Sigmoid colon (tissue), 7 donors: Measurements from ENCODE around the gene HLA-DOB. TPM values are rescaled to one million over a fixed set of nuclear protein-coding genes. Genes with fewer than 3 reads are reported as not detected.

Source experiments
- DNase-seq: peaks from one replicate; pipeline ENCODE4 v3.0.0-alpha.2; 2019
- H3K27ac ChIP-seq, 4 donors: fragments of 200-600 bp; sonication (generic); one replicate each; pipeline ENCODE4 v1.5.1; 2016 to 2019; ENCODE audit warnings: mild to moderate bottlenecking in 1 of 4
- H3K27me3 ChIP-seq, 3 donors: fragments of 200-600 bp; sonication (generic); one replicate each; pipeline ENCODE4 v1.5.1; 2019; ENCODE audit warnings: mild to moderate bottlenecking in 1 of 3
- H3K36me3 ChIP-seq, 4 donors: fragments of 200-600 bp; sonication (generic); one replicate each; pipeline ENCODE4 v1.5.1; 2016 to 2019
- H3K4me1 ChIP-seq, 4 donors: fragments of 200-600 bp; sonication (generic); one replicate each; pipeline ENCODE4 v1.5.1; 2017 to 2019
- H3K4me3 ChIP-seq, 4 donors: fragments of 200-600 bp; sonication (generic); one replicate each; pipeline ENCODE4 v1.5.1; 2017 to 2019; ENCODE audit warnings: mild to moderate bottlenecking in 2 of 4, moderate library complexity in 1 of 4
- H3K9me3 ChIP-seq, 4 donors: fragments of 200-600 bp in 3 of 4; sonication (generic) in 3 of 4; one replicate each; pipeline versions ENCODE4 v1.5.1 to v1.6.1; 2013 to 2019
- EP300 ChIP-seq, 4 donors: sonication (generic); formaldehyde crosslinking; IDR thresholded peaks; one replicate each; pipeline ENCODE4 v1.6.1; 2017; ENCODE audit warnings: antibody characterized with exemption in 4 of 4
- POLR2A ChIP-seq, 2 donors: fragments of 450-650 bp; IDR thresholded peaks; one replicate each; pipeline ENCODE4 v1.6.1; 2016; ENCODE audit warnings: antibody characterized with exemption in 2 of 2, mild to moderate bottlenecking in 2 of 2, moderate library complexity in 2 of 2
- POLR2AphosphoS5 ChIP-seq, 4 donors: sonication (generic); formaldehyde crosslinking; IDR thresholded peaks; one replicate each; pipeline ENCODE4 v1.6.1; 2017; ENCODE audit warnings: antibody characterized with exemption in 4 of 4
- WGBS, 2 donors: extraction: QIAGEN DNeasy Blood & Tissue Kit; methylation state at CpG; one replicate each; pipeline ENCODE4 v1.1.7; 2013; 5-methylcytosine and 5-hydroxymethylcytosine counted together
- intact Hi-C: fragments of 100-400 bp; cut with DNase I; formaldehyde crosslinking; loops from one replicate; pipeline ENCODE4 v1.15.1; 2023
- polyA plus RNA-seq, 3 donors: library from polyadenylated mRNA; stranded (reverse); fragments of 200-250 nt; gene quantifications; one replicate each; pipeline ENCODE4 v1.2.3, GENCODE V29; 2013
- total RNA-seq, 4 donors: library from RNA; depleted of rRNA; stranded (reverse); fragments of >200 nt; gene quantifications; one replicate each; pipeline ENCODE4 v1.1.0, GENCODE V29; 2016
- TF ChIP-seq, protein P1 (sequence below), 4 experiments: fragments of 450-650 bp in 3 of 4; fragments of 200-600 bp in 1 of 4; IDR thresholded peaks; one replicate each; pipeline ENCODE4 v1.5.1; 2016 to 2019; ENCODE audit warnings: antibody characterized with exemption in 4 of 4, mild to moderate bottlenecking in 3 of 4, moderate library complexity in 2 of 4
- donor health status: healthy with polysubstance abuse.
- donor health status: Bipolar disorder and iron deficiency.
- donor health status: healthy.

Gene HLA-DOB
- total and polyA plus RNA-seq, 7 donors: 0.68 to 31.8 (median 1.6) TPM; not detected in 2

DNA sequence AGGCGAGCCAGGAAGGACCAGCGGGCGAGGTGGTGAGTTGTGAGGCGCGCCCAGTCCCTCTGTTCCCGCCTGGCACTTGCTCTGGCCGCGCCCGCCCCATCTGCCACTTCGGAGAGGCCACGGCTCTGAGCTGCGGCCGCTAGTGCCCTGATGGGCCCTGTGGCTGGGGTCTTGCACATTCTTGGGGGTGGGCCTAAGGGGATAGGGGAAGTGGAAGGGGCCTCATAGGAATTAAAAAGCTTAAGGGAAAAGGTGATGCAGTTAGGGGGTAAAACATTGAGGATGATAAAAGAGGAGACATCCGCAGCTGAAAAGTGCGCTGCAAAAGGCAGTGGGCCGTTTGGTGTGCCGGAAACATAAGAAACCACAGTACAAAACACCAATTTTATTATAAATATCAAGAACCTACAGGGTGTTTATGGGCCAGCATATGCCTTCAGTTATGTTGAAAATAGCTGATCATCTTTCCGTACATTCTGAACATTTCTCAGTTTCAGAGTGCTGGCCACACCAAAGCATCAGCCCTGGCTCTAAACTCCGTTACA, 28.1 kb upstream of the HLA-DOB start:
- peaks cover 16 to 71% (median 31%) of the 10 kb centered on the region in 4 donors for H3K36me3 ChIP-seq
- peaks cover 0 to 23% (median 20%) of the 10 kb centered on the region in 4 donors for H3K4me1 ChIP-seq
- 12 to 13% methylated on average over 19 of the region's 19 CpGs for WGBS, 2 donors
- H3K4me3 ChIP-seq: peak overlapping the region; percentile 68 to 80 (median 72)
- H3K27ac ChIP-seq: peak overlapping the region; percentile 88 to 94 (median 90)
- no peak for TF ChIP-seq EP300 (IDR thresholded peaks at IDR 0.05)
- no peak for TF ChIP-seq POLR2A (IDR thresholded peaks at IDR 0.05)
- TF ChIP-seq, protein P1, sequence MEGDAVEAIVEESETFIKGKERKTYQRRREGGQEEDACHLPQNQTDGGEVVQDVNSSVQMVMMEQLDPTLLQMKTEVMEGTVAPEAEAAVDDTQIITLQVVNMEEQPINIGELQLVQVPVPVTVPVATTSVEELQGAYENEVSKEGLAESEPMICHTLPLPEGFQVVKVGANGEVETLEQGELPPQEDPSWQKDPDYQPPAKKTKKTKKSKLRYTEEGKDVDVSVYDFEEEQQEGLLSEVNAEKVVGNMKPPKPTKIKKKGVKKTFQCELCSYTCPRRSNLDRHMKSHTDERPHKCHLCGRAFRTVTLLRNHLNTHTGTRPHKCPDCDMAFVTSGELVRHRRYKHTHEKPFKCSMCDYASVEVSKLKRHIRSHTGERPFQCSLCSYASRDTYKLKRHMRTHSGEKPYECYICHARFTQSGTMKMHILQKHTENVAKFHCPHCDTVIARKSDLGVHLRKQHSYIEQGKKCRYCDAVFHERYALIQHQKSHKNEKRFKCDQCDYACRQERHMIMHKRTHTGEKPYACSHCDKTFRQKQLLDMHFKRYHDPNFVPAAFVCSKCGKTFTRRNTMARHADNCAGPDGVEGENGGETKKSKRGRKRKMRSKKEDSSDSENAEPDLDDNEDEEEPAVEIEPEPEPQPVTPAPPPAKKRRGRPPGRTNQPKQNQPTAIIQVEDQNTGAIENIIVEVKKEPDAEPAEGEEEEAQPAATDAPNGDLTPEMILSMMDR (IDR thresholded peaks at IDR 0.05): no peak
- DNase-seq: no peak
- no peaks in the 10 kb centered on the region for H3K9me3 ChIP-seq
- intact Hi-C loops: loop anchor here (1.0 kb wide), 1 partner anchor 9 kb away; the partner anchor contains the start of gene PSMB9
- no peaks in the 10 kb centered on the region for H3K27me3 ChIP-seq

DNA sequence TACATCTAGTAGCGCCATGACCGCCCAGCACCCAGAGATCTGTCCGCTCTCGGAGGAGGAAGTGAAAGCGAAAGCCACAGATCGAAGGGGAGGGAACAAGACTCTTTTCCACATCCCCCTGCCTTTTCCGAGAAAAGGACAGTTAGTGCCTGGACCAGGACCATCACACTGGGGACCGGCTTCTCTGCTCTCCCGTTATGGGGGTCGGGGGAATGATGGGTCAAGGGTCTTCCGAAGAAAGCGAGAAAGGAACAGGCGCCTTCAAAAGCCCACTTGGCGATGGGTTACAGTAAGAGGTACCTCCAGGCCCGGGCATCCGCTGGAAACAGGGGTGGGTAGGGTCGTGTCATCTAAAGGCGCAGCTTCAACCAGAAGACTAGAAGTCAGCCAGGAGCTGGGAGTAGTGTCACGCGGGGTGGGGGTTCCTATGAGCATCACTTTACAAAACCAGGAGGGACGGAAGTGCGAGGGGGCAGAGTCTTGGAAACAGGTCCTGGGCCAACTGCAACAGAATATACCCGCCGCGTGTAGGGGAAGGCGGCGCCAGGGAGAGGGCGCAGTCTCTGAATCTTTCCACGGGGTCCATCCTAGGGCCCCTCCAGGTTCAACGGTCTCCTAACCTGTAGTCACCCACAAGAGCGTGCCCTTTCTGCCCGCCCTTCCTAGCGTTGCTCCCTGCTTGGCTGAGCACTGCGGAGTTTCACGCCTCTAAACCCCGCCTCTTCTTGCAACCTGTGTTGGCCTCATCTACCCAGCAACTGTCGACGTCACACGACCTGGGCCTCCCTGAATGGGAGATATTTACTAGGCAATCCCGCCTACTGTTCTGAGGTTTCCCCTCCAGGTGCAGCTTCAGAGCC, 27.4 kb upstream of the HLA-DOB start, which contains the start of gene PSMB8:
PSMB8 (minus strand) TSS at position 69 of the 860 bp plus-strand sequence; CDS start at position 18, 51 bp downstream.
- TF ChIP-seq, protein P1 (IDR thresholded peaks at IDR 0.05): peak in 1 of 4 experiments; percentile 27
- peak; percentile 97 to 98 (median 97) for TF ChIP-seq POLR2AphosphoS5 (IDR thresholded peaks at IDR 0.05)
- peak; percentile 78 to 94 for TF ChIP-seq POLR2A (IDR thresholded peaks at IDR 0.05)
- TF ChIP-seq EP300 (IDR thresholded peaks at IDR 0.05): no peak
- H3K27me3 ChIP-seq: no peaks in the 10 kb centered on the region
- H3K9me3 ChIP-seq: no peaks in the 10 kb centered on the region
- peaks cover 13 to 64% (median 28%) of the 10 kb centered on the region in 4 donors for H3K36me3 ChIP-seq
- intact Hi-C loops: loop anchor here (1.0 kb wide), 1 partner anchor 10 kb away; the partner anchor contains the start of gene PSMB9
- 1% methylated on average over 40 of the region's 40 CpGs for whole genome bisulfite sequencing, 2 donors
- H3K4me3 ChIP-seq: peak within 1 kb of the TSS; percentile 68 to 80 (median 72)
- peak within 1 kb of the TSS; percentile 88 to 94 (median 90) for H3K27ac ChIP-seq
- DNase-seq: peak; percentile 98
- H3K4me1 ChIP-seq: peaks cover 0 to 23% (median 20%) of the 10 kb centered on the region in 4 donors

GRCh38 chr6:32843331-32843978, 26.7 kb upstream of the HLA-DOB start:
- peak overlapping the region; percentile 88 to 94 (median 90) for H3K27ac ChIP-seq
- intact Hi-C loops: no loop called here
- DNase-seq: no peak
- TF ChIP-seq EP300 (IDR thresholded peaks at IDR 0.05) (no peak), POLR2AphosphoS5 (IDR thresholded peaks at IDR 0.05) (no peak), POLR2A (IDR thresholded peaks at IDR 0.05) (no peak)
- TF ChIP-seq, protein P1 (IDR thresholded peaks at IDR 0.05): no peak
- peaks cover 0 to 27% (median 20%) of the 10 kb centered on the region in 4 donors for H3K4me1 ChIP-seq
- H3K27me3 ChIP-seq: no peaks in the 10 kb centered on the region
- H3K9me3 ChIP-seq: no peaks in the 10 kb centered on the region
- 3 to 4% methylated on average over 28 of the region's 28 CpGs for WGBS, 2 donors
- H3K36me3 ChIP-seq: peaks cover 10 to 56% (median 21%) of the 10 kb centered on the region in 4 donors
- peak overlapping the region; percentile 68 to 80 (median 72) for H3K4me3 ChIP-seq

- Histone ChIP-seq H3K27ac (peak overlapping the region in 3 of 4 donors; percentile 88 to 94 (median 91)), H3K27me3 (no peaks in the 10 kb centered on the region), H3K4me1 (peaks cover 0 to 29% (median 23%) of the 10 kb centered on the region in 4 donors), H3K4me3 (peak overlapping the region in 2 of 4 donors; percentile 68 to 71), H3K36me3 (peaks cover 8 to 48% (median 16%) of the 10 kb centered on the region in 4 donors), H3K9me3 (no peaks in the 10 kb centered on the region)
- 79 to 84% methylated on average over 8 of the region's 8 CpGs for WGBS, 2 donors
- TF ChIP-seq POLR2AphosphoS5 (IDR thresholded peaks at IDR 0.05) (no peak), EP300 (IDR thresholded peaks at IDR 0.05) (no peak), POLR2A (IDR thresholded peaks at IDR 0.05) (no peak)
- TF ChIP-seq, protein P1 (IDR thresholded peaks at IDR 0.05): no peak
- peak; percentile 47 for DNase-seq
- intact Hi-C loops: no loop called here
Observed at GRCh38 chr6:32842690-32843089, 25.9 kb upstream of the HLA-DOB start.
